Esophagus squamous epithelium (tissue), 5 donors: ENCODE measurements around the gene MATCAP1. TPM values are rescaled to one million over a fixed set of nuclear protein-coding genes. Genes with fewer than 3 reads are reported as not detected.

Experiments
- DNase-seq: peaks from one replicate; lab custom pipeline; 2025; lab: John Stamatoyannopoulos, UW
- H3K27ac ChIP-seq, 4 donors: fragments of 200-600 bp; sonication (generic); one replicate each; pipeline ENCODE4 v1.5.1; 2016 to 2019; ENCODE audit warnings: mild to moderate bottlenecking in 1 of 4
- H3K27me3 ChIP-seq, 4 donors: fragments of 200-600 bp; sonication (generic); 1 replicate in 3 of 4; 2 replicates in 1 of 4; pipeline versions ENCODE4 v1.5.1 to v1.6.0; 2017 to 2021; ENCODE audit warnings: antibody characterized with exemption in 1 of 4
- H3K36me3 ChIP-seq, 3 donors: fragments of 200-600 bp; sonication (generic); one replicate each; pipeline ENCODE4 v1.5.1; 2016 to 2019
- H3K4me1 ChIP-seq, 3 donors: fragments of 200-600 bp; sonication (generic); one replicate each; pipeline ENCODE4 v1.5.1; 2017 to 2019
- H3K4me3 ChIP-seq, 4 donors: fragments of 200-600 bp; sonication (generic); 1 replicate in 3 of 4; 2 replicates in 1 of 4; pipeline ENCODE4 v1.5.1; 2016 to 2019; ENCODE audit warnings: mild to moderate bottlenecking in 2 of 4, moderate library complexity in 1 of 4
- H3K9me3 ChIP-seq, 3 donors: fragments of 200-600 bp; sonication (generic); one replicate each; pipeline ENCODE4 v1.5.1; 2016 to 2019
- POLR2A ChIP-seq, 4 donors: fragments of 450-650 bp; IDR thresholded peaks; one replicate each; pipeline ENCODE4 v1.6.1; 2017; ENCODE audit warnings: antibody characterized with exemption in 4 of 4, mild to moderate bottlenecking in 4 of 4, moderate library complexity in 3 of 4
- whole genome bisulfite sequencing, 2 donors: methylation state at CpG; one replicate each; pipeline ENCODE4 v1.1.5; 2018; 5-methylcytosine and 5-hydroxymethylcytosine counted together
- intact Hi-C: fragments of 100-400 bp; cut with DNase I; formaldehyde crosslinking; loops from one replicate; pipeline ENCODE4 v1.15.0; 2022
- total RNA-seq, 4 donors: library from RNA; depleted of rRNA; stranded (reverse); fragments of >200 nt; gene quantifications; one replicate each; pipeline ENCODE4 v1.1.0, GENCODE V29; 2016
- TF ChIP-seq, protein P1 (sequence below), 6 experiments: fragments of 450-650 bp in 4 of 6; fragments of 200-600 bp in 2 of 6; sonication (generic) in 2 of 6; IDR thresholded peaks; one replicate each; pipeline ENCODE4 v1.5.1; 2016 to 2019; ENCODE audit warnings: antibody characterized with exemption in 6 of 6, mild to moderate bottlenecking in 4 of 6, moderate library complexity in 4 of 6
- donor health status: DM: yes; HTN: yes; CAD: no.

The MATCAP1 gene
- total RNA-seq, 4 donors from 2014 or later: 8.8 to 18.8 (median 13.4) TPM

DNA sequence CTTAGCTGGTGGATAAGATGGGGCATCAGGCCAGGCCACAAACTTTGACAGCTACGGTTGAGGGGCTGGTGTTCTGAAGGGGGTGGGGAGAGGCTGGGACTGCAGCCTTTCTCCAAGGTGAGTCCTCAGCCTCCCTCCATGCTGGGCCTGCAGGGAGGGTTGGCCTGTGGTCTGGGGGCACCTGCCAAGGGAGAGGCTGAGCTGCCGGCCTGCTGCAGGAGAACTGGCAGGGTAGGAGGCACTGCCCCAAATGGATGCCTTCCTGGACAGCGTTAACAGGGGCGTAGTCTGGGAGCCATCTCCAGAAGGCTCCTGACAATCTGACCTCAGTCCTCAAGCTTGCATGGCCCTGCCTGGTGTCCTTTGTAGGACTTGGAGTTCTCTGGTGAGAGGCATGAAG, 20.3 kb upstream of the MATCAP1 start:
- WGBS, 2 donors: 40 to 57% methylated on average over 1 to 4 of the region's 4 CpGs
- no peak overlapping the region for H3K4me3 ChIP-seq
- H3K27me3 ChIP-seq: no peaks in the 10 kb centered on the region
- intact Hi-C loops: no loop called here
- H3K27ac ChIP-seq: no peak overlapping the region
- no peaks in the 10 kb centered on the region for H3K9me3 ChIP-seq
- no peak for DNase-seq
- peaks cover under 1 to 36% (median 2%) of the 10 kb centered on the region in 3 donors for H3K4me1 ChIP-seq
- H3K36me3 ChIP-seq: peaks cover 27 to 63% (median 28%) of the 10 kb centered on the region in 3 donors
- no peak for TF ChIP-seq POLR2A (IDR thresholded peaks at IDR 0.05)
- TF ChIP-seq, protein P1, sequence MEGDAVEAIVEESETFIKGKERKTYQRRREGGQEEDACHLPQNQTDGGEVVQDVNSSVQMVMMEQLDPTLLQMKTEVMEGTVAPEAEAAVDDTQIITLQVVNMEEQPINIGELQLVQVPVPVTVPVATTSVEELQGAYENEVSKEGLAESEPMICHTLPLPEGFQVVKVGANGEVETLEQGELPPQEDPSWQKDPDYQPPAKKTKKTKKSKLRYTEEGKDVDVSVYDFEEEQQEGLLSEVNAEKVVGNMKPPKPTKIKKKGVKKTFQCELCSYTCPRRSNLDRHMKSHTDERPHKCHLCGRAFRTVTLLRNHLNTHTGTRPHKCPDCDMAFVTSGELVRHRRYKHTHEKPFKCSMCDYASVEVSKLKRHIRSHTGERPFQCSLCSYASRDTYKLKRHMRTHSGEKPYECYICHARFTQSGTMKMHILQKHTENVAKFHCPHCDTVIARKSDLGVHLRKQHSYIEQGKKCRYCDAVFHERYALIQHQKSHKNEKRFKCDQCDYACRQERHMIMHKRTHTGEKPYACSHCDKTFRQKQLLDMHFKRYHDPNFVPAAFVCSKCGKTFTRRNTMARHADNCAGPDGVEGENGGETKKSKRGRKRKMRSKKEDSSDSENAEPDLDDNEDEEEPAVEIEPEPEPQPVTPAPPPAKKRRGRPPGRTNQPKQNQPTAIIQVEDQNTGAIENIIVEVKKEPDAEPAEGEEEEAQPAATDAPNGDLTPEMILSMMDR (IDR thresholded peaks at IDR 0.05): no peak

DNA sequence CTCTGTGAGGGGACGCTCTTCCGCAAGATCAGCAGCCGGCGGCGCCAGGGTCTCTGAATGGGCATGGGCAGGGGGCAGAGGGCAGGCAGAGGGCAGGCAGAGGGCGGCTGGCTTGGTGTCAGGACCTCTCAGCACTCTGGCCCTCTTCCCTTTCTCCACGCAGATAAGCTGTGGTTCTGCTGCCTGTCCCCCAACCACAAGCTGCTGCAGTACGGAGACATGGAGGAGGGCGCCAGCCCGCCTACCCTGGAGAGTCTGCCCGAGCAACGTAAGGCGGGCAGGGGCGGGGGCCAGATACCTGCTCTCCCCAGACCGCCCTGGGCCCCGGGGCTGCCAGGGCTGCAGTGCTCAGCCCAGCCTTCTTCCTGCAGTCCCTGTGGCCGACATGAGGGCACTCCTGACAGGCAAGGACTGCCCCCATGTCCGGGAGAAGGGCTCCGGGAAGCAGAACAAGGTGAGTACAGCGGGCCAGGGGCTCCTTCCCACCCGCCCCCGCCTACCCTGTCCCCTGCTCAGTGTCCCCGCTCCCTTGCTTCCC, 19.3 kb upstream of the MATCAP1 start:
- 84 to 91% methylated on average over 6 to 9 of the region's 23 CpGs for WGBS, 2 donors
- Histone ChIP-seq H3K27ac (no peak overlapping the region), H3K9me3 (no peaks in the 10 kb centered on the region), H3K36me3 (peaks cover 30 to 67% (median 31%) of the 10 kb centered on the region in 3 donors), H3K4me1 (peaks cover 11 to 46% (median 13%) of the 10 kb centered on the region in 3 donors), H3K4me3 (no peak overlapping the region), H3K27me3 (no peaks in the 10 kb centered on the region)
- no peak for TF ChIP-seq POLR2A (IDR thresholded peaks at IDR 0.05)
- TF ChIP-seq, protein P1 (IDR thresholded peaks at IDR 0.05): no peak
- intact Hi-C loops: no loop called here
- DNase-seq: no peak

DNA sequence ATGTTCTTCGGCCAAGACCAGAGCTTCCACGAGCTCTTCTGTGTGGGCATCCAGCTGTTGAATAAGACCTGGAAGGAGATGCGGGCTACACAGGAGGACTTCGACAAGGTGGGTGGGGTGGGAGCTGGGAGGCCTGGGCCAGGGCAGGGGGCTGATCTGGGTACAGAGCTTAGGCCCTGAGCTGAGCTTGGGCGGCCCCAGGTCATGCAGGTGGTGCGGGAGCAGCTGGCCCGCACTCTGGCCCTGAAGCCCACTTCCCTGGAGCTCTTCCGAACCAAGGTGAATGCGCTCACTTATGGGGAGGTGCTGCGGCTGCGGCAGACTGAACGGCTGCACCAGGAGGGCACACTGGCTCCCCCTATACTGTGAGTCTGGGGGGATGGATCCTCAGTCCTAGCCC, 18.7 kb upstream of the MATCAP1 start:
- TF ChIP-seq, protein P1 (IDR thresholded peaks at IDR 0.05): no peak
- TF ChIP-seq POLR2A (IDR thresholded peaks at IDR 0.05): no peak
- WGBS, 2 donors: no CpG with 5 or more reads among the region's 12 CpGs
- intact Hi-C loops: no loop called here
- DNase-seq: no peak
- Histone ChIP-seq H3K27ac (no peak overlapping the region), H3K9me3 (no peaks in the 10 kb centered on the region), H3K4me3 (no peak overlapping the region), H3K4me1 (peaks cover 11 to 46% (median 15%) of the 10 kb centered on the region in 3 donors), H3K36me3 (peaks cover 36 to 73% (median 37%) of the 10 kb centered on the region in 3 donors), H3K27me3 (no peaks in the 10 kb centered on the region)

DNA sequence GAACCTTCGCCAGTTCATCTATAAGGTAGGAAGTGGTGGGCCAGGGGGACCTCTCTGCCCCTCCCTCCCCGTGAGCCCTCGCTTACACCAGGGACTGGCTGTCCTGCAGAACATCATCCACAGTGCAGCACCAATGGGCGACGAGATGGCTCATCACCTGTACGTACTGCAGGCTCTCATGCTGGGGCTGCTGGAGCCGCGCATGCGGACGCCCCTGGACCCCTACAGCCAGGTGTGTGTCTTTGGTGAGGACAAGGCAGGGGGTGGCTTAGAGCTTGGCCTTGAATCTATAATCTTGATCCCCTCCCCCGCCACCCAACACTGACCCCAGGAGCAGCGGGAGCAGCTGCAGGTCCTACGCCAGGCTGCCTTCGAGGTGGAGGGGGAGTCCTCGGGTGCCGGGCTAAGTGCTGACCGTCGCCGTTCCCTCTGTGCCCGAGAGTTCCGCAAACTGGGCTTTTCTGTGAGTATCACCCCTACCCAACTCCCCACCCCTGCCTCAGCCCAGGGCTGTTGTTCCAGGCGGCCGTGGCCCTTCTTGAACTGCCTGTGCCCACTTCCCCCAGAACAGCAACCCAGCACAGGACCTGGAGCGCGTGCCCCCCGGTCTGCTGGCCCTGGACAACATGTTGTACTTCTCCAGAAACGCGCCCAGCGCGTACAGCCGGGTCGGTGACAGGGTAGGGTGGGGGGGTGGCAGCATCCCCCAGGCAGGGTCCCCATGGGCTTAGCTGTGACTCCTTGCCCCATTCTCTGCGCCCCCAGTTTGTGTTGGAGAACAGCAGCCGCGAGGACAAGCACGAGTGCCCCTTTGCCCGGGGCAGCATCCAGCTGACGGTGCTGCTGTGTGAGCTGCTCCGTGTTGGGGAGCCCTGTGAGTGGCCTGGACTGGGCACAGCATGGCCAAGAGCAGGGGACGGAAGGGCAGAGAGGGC, 17.9 kb upstream of the MATCAP1 start:
- no peaks in the 10 kb centered on the region for H3K9me3 ChIP-seq
- H3K36me3 ChIP-seq: peaks cover 41 to 81% (median 44%) of the 10 kb centered on the region in 3 donors
- H3K4me1 ChIP-seq: peaks cover 11 to 46% (median 15%) of the 10 kb centered on the region in 3 donors
- no peak overlapping the region for H3K27ac ChIP-seq
- TF ChIP-seq POLR2A (IDR thresholded peaks at IDR 0.05): no peak
- TF ChIP-seq, protein P1 (IDR thresholded peaks at IDR 0.05): no peak
- DNase-seq: no peak
- no peaks in the 10 kb centered on the region for H3K27me3 ChIP-seq
- 90% methylated on average over 10 of the region's 40 CpGs; no CpG with 5 or more reads in 1 of the 2 donors for WGBS, 2 donors
- intact Hi-C loops: no loop called here
- no peak overlapping the region for H3K4me3 ChIP-seq

DNA sequence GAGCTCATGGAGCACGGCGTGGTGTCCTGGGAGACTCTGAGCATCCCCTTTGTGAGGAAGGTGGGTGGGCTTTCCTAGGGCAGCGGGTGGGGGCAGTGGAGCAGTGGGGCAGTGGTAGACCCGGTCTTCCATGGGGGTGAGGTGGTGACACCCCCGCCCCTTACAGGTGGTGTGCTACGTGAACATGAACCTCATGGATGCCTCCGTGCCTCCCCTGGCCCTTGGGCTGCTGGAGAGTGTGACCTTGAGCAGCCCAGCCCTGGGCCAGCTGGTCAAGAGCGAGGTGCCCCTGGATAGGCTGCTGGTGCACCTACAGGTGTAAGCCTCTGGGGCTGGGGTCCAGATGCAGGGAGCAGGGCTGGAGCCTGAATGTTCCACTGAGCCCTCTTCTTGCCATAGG, 16.7 kb upstream of the MATCAP1 start:
- peaks cover 52 to 83% (median 56%) of the 10 kb centered on the region in 3 donors for H3K36me3 ChIP-seq
- no peaks in the 10 kb centered on the region for H3K27me3 ChIP-seq
- no peak overlapping the region for H3K27ac ChIP-seq
- H3K4me1 ChIP-seq: peaks cover 11 to 47% (median 15%) of the 10 kb centered on the region in 3 donors
- intact Hi-C loops: no loop called here
- no peaks in the 10 kb centered on the region for H3K9me3 ChIP-seq
- DNase-seq: no peak
- peak overlapping the region in 1 of 4 donors; percentile 70 for H3K4me3 ChIP-seq
- TF ChIP-seq, protein P1 (IDR thresholded peaks at IDR 0.05): no peak
- no peak for TF ChIP-seq POLR2A (IDR thresholded peaks at IDR 0.05)
- WGBS, 2 donors: no CpG with 5 or more reads among the region's 8 CpGs
